Stomach (tissue), 4 donors: ENCODE measurements around the gene SH3RF2.

Experiments
- EP300 ChIP-seq: sonication (generic); formaldehyde crosslinking; IDR thresholded peaks from one replicate; pipeline ENCODE4 v1.6.1; 2017; ENCODE audit warnings: antibody characterized with exemption
- POLR2A ChIP-seq, 4 donors: fragments of 450-650 bp; IDR thresholded peaks; one replicate each; pipeline ENCODE4 v1.6.1; 2016; ENCODE audit warnings: antibody characterized with exemption in 4 of 4, control low read depth in 2 of 4, mild to moderate bottlenecking in 1 of 4, moderate library complexity in 1 of 4
- POLR2AphosphoS5 ChIP-seq, 3 donors: sonication (generic); formaldehyde crosslinking; IDR thresholded peaks; one replicate each; pipeline ENCODE4 v1.6.1; 2016; ENCODE audit warnings: antibody characterized with exemption in 3 of 3
- TF ChIP-seq, protein P1 (sequence below), 7 experiments: fragments of 450-650 bp in 4 of 7; fragments of 200-600 bp in 3 of 7; sonication (generic) in 3 of 7; IDR thresholded peaks; one replicate each; pipeline ENCODE4 v1.5.1; 2016 to 2019; ENCODE audit warnings: antibody characterized with exemption in 7 of 7, control low read depth in 2 of 7, mild to moderate bottlenecking in 1 of 7

DNA sequence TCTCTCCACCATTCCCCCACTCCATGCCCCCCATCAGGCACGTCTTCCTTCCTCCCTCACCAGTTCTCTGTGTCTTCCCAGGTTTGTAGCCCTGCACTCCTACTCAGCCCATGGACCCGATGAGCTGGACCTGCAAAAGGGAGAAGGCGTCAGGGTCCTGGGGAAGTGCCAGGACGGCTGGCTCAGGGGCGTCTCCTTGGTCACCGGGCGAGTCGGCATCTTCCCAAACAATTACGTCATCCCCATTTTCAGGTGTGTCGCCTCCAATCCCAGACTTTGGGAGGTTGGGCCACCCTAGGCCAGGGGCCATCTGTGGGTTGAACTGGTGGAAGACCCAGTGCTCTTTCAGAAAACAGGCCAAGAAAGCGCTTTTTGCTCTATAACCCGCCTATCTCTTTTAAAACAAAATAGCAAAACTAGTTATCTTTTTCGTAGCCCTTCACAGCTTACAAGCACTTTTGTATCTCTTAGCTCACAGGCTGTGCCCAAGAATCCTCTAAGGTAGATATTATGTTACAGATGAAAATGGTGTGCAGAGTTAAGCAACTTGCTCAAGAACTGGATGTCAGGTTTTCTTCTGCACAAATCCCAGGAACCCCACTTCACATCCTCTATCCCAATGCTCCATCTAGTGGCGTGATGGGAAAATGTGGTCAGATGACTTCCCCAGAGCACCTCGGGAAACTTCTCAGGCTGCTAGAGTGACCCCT is 112.8 kb downstream of the SH3RF2 start:
- TF ChIP-seq POLR2A (IDR thresholded peaks at IDR 0.05) (no peak), POLR2AphosphoS5 (IDR thresholded peaks at IDR 0.05) (no peak), EP300 (no peak)
- TF ChIP-seq, protein P1, sequence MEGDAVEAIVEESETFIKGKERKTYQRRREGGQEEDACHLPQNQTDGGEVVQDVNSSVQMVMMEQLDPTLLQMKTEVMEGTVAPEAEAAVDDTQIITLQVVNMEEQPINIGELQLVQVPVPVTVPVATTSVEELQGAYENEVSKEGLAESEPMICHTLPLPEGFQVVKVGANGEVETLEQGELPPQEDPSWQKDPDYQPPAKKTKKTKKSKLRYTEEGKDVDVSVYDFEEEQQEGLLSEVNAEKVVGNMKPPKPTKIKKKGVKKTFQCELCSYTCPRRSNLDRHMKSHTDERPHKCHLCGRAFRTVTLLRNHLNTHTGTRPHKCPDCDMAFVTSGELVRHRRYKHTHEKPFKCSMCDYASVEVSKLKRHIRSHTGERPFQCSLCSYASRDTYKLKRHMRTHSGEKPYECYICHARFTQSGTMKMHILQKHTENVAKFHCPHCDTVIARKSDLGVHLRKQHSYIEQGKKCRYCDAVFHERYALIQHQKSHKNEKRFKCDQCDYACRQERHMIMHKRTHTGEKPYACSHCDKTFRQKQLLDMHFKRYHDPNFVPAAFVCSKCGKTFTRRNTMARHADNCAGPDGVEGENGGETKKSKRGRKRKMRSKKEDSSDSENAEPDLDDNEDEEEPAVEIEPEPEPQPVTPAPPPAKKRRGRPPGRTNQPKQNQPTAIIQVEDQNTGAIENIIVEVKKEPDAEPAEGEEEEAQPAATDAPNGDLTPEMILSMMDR (IDR thresholded peaks at IDR 0.05) = peak in 5 of 7 experiments; percentile 28 to 59 (median 57)
